ENCODE data around the gene SMIM24. TPM values are rescaled to one million over a fixed set of nuclear protein-coding genes. Genes with fewer than 3 reads are reported as not detected.
A peak's percentile ranks its signal among the peaks of the same experiment; 100 is the strongest.

Gene SMIM24
- total RNA-seq, 4 donors from 2014 or later, result 18.7 to 100 (median 85.5) TPM

DNA sequence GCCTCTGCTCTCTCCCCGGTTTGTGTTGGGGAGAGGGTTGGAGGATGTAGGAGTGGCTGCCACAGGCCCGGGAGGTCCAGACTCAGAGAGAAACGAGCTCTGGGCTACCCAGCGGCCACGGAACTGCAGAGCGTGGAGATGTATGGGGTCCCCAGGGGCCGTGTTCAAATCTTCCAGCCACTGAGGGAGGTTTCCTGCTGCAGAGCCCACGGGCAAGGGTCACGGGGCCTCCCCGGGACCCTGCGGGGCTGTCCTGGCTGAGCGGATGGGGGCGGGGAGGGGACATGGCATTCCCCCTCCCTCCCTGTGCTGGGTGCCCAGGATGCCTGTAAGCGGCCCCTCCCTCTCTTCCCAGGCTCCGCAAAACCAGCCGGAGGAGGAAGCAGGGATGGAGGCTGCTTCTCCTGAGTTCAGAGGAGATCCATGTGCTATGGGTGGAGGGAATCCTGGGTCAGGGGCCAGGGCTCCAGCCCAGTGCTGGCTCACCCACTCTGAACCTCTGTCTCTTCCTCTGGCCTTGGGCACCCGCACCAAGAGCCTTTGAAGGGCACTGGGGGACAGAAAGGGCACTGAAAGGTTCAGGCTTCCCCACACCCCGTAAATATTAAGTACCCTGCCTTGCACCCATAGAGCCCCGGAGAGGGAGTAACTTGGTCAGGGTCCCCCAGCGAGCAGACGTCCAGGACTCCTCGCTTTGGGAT lies 22.6 kb downstream of the SMIM24 start:
- DNase-seq, result no peak
- peak overlapping the region; percentile 79 to 87 (median 84) for H3K27ac ChIP-seq
- H3K9me3 ChIP-seq, result no peaks in the 10 kb centered on the region
- in situ Hi-C loops (cut with MboI; ENCODE audit: low pct_ligation_motif_present in 1 of 4, low pct_unique_long_range_greater_than_20kb in 1 of 4, low sequenced_read_pairs in 3 of 4) (no loop called here), intact Hi-C loops (cut with DNase I; ENCODE audit: low total_unique reads) (no loop called here)
- H3K27me3 ChIP-seq, result no peaks in the 10 kb centered on the region
- H3K36me3 ChIP-seq, result peaks cover 0 to 28% (median 4%) of the 10 kb centered on the region in 4 donors
- WGBS, 2 donors (ENCODE audit: low coverage in 1 of 2), result 69% methylated on average over 22 of the region's 22 CpGs; no CpG with 5 or more reads in 1 of the 2 donors
- H3K4me3 ChIP-seq, result no peak overlapping the region
- peaks cover 17 to 40% (median 29%) of the 10 kb centered on the region in 4 donors for H3K4me1 ChIP-seq
- no peak for TF ChIP-seq EP300 (IDR thresholded peaks at IDR 0.05; ENCODE audit: low read depth)
- TF ChIP-seq POLR2AphosphoS5 (IDR thresholded peaks at IDR 0.05), result no peak
- no peak for TF ChIP-seq POLR2A (IDR thresholded peaks at IDR 0.05)
- TF ChIP-seq CTCF (IDR thresholded peaks at IDR 0.05), result no peak

DNA sequence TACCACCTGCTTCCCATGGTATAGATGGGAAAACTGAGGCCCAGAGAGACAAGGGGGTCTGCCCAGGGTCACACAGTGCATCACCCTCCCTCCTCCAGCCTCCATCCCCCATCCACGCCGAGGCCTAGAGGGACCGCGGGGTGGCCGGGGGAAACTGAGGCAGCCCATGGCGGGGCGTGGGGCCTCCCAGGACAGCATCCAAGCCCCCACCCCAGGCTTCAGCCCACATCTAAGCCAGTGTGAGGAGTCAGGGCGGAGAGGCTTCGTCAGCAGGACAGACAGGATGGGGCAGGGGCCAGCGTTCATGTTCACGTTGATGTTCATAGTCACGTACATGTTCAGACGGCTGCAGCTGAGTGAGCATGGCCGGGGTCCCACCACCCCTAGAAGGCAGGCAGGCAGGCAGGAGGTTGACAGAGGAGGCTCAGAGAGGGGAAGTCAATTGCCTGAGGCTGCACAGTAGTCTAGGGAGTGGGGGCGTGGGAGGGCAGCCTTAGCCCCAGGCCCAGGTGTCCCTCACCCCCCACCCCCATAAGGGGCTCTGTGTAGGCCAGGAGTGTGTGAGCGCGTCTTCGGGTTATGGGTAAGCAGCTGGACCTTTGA lies 23.3 kb downstream of the SMIM24 start:
- intact Hi-C loops (cut with DNase I; ENCODE audit: low total_unique reads) (no loop called here), in situ Hi-C loops (cut with MboI; ENCODE audit: low pct_ligation_motif_present in 1 of 4, low pct_unique_long_range_greater_than_20kb in 1 of 4, low sequenced_read_pairs in 3 of 4) (no loop called here)
- TF ChIP-seq CTCF (IDR thresholded peaks at IDR 0.05) (no peak), POLR2AphosphoS5 (IDR thresholded peaks at IDR 0.05) (no peak), EP300 (IDR thresholded peaks at IDR 0.05; ENCODE audit: low read depth) (no peak), POLR2A (IDR thresholded peaks at IDR 0.05) (no peak)
- H3K27ac ChIP-seq, result peak overlapping the region; percentile 79 to 87 (median 84)
- no peak for DNase-seq
- 81% methylated on average over 16 of the region's 18 CpGs; no CpG with 5 or more reads in 1 of the 2 donors for WGBS, 2 donors (ENCODE audit: low coverage in 1 of 2)
- H3K27me3 ChIP-seq, result no peaks in the 10 kb centered on the region
- H3K36me3 ChIP-seq, result peaks cover 0 to 31% (median 4%) of the 10 kb centered on the region in 4 donors
- H3K4me3 ChIP-seq, result no peak overlapping the region
- peaks cover 17 to 40% (median 29%) of the 10 kb centered on the region in 4 donors for H3K4me1 ChIP-seq
- no peaks in the 10 kb centered on the region for H3K9me3 ChIP-seq

DNA sequence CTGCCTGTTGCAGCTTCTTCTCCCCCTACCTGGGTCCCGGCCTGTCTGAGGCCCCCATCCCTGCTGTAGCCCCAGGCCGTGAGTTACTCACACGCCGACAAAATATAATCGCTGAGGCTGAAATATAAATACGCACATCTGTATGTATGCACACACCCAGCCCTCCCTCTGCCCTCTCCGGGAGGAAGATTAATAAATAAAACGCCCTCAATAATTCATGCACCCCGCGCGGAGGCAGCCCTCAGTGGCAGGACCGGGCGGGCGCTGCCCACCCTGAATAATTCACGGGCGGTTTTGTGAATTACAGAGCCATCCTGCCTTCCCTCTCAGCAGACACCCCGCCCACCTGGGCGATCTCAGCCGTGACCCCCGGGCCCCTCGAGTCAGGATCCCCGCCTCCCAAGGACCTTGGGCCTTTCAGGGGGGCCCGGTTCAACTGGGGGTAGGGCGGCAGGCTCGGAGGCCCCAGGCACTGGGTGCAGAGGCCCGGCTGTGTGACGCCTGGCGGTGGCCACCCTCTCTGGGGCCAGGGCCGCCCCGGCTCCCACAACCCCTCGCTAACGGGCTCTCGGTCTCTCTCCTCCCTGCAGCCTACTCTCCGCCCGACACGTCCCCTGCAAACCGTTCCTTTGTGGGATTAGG lies 24.2 kb downstream of the SMIM24 start:
- Histone ChIP-seq H3K4me3 (no peak overlapping the region), H3K27me3 (no peaks in the 10 kb centered on the region), H3K9me3 (no peaks in the 10 kb centered on the region), H3K4me1 (peaks cover 17 to 45% (median 33%) of the 10 kb centered on the region in 4 donors), H3K27ac (peak overlapping the region; percentile 79 to 87 (median 84)), H3K36me3 (peaks cover 0 to 31% (median 4%) of the 10 kb centered on the region in 4 donors)
- intact Hi-C loops (cut with DNase I; ENCODE audit: low total_unique reads) (no loop called here), in situ Hi-C loops (cut with MboI; ENCODE audit: low pct_ligation_motif_present in 1 of 4, low pct_unique_long_range_greater_than_20kb in 1 of 4, low sequenced_read_pairs in 3 of 4) (no loop called here)
- DNase-seq, result no peak
- TF ChIP-seq POLR2A (IDR thresholded peaks at IDR 0.05) (no peak), CTCF (IDR thresholded peaks at IDR 0.05) (no peak), EP300 (IDR thresholded peaks at IDR 0.05; ENCODE audit: low read depth) (no peak), POLR2AphosphoS5 (IDR thresholded peaks at IDR 0.05) (no peak)
- 79 to 87% methylated on average over 14 to 37 of the region's 37 CpGs for WGBS, 2 donors (ENCODE audit: low coverage in 1 of 2)

GRCh38 chr19:3455393-3455955 lies 24.9 kb downstream of the SMIM24 start:
- Histone ChIP-seq H3K4me1 (peaks cover 17 to 44% (median 33%) of the 10 kb centered on the region in 4 donors), H3K36me3 (peaks cover 0 to 35% (median 4%) of the 10 kb centered on the region in 4 donors), H3K9me3 (no peaks in the 10 kb centered on the region), H3K27ac (peak overlapping the region in 3 of 4 donors; percentile 82 to 87 (median 86)), H3K4me3 (no peak overlapping the region), H3K27me3 (no peaks in the 10 kb centered on the region)
- 90 to 95% methylated on average over 3 to 7 of the region's 7 CpGs for WGBS, 2 donors (ENCODE audit: low coverage in 1 of 2)
- in situ Hi-C loops (cut with MboI; ENCODE audit: low pct_ligation_motif_present in 1 of 4, low pct_unique_long_range_greater_than_20kb in 1 of 4, low sequenced_read_pairs in 3 of 4) (no loop called here), intact Hi-C loops (cut with DNase I; ENCODE audit: low total_unique reads) (no loop called here)
- DNase-seq, result no peak
- TF ChIP-seq EP300 (IDR thresholded peaks at IDR 0.05; ENCODE audit: low read depth), result no peak
- TF ChIP-seq POLR2AphosphoS5 (IDR thresholded peaks at IDR 0.05), result no peak
- TF ChIP-seq POLR2A (IDR thresholded peaks at IDR 0.05), result no peak
- no peak for TF ChIP-seq CTCF (IDR thresholded peaks at IDR 0.05)

Measured in transverse colon (tissue), 4 donors.